Peyer's patch (tissue), 4 donors: ENCODE results near the gene NGDN. TPM values are rescaled to one million over a fixed set of nuclear protein-coding genes. Genes with fewer than 3 reads are reported as not detected.

ENCODE experiments used
- DNase-seq, 3 donors: peaks; one replicate each; pipeline ENCODE4 v3.0.0-alpha.2; 2017 to 2019
- H3K27ac ChIP-seq, 4 donors: fragments of 200-600 bp; sonication (generic); one replicate each; pipeline ENCODE4 v1.5.1; 2016 to 2019
- H3K27me3 ChIP-seq, 2 donors: fragments of 200-600 bp; sonication (generic); one replicate each; pipeline ENCODE4 v1.5.1; 2019
- H3K36me3 ChIP-seq, 3 donors: fragments of 200-600 bp; sonication (generic); one replicate each; pipeline ENCODE4 v1.5.1; 2016 to 2019
- H3K4me1 ChIP-seq, 4 donors: fragments of 200-600 bp; sonication (generic); one replicate each; pipeline ENCODE4 v1.5.1; 2016 to 2019
- H3K4me3 ChIP-seq, 4 donors: fragments of 200-600 bp; sonication (generic); 1 replicate in 3 of 4; 2 replicates in 1 of 4; pipeline ENCODE4 v1.5.1; 2016 to 2019; ENCODE audit warnings: mild to moderate bottlenecking in 1 of 4
- H3K9me3 ChIP-seq, 4 donors: fragments of 200-600 bp; sonication (generic); one replicate each; pipeline ENCODE4 v1.5.1; 2016 to 2019; ENCODE audit warnings: mild to moderate bottlenecking in 1 of 4
- CTCF ChIP-seq, 6 experiments: fragments of 450-650 bp in 4 of 6; fragments of 200-600 bp in 2 of 6; sonication (generic) in 1 of 6; IDR thresholded peaks; one replicate each; pipeline ENCODE4 v1.5.1; 2017 to 2019; ENCODE audit warnings: antibody characterized with exemption in 6 of 6, mild to moderate bottlenecking in 3 of 6, moderate library complexity in 1 of 6
- POLR2A ChIP-seq, 2 donors: fragments of 450-650 bp; IDR thresholded peaks; one replicate each; pipeline ENCODE4 v1.5.1; 2017; ENCODE audit warnings: antibody characterized with exemption in 2 of 2, mild to moderate bottlenecking in 2 of 2, moderate library complexity in 2 of 2
- total RNA-seq, 4 donors: library from RNA; depleted of rRNA; stranded (reverse); fragments of >200 nt; gene quantifications; one replicate each; pipeline ENCODE4 v1.1.0, GENCODE V29; 2016

Gene NGDN
- total RNA-seq, 4 donors from 2014 or later, result 25.5 to 61.9 (median 35.4) TPM

GRCh38 chr14:23443881-23444280, 25.6 kb upstream of the NGDN start:
- Histone ChIP-seq H3K36me3 (no peaks in the 10 kb centered on the region), H3K4me3 (no peak overlapping the region), H3K27ac (no peak overlapping the region), H3K9me3 (no peaks in the 10 kb centered on the region), H3K4me1 (peaks cover 0 to 23% (median 0%) of the 10 kb centered on the region in 4 donors), H3K27me3 (no peaks in the 10 kb centered on the region)
- peak in 1 of 3 donors; percentile 36 for DNase-seq
- TF ChIP-seq CTCF (IDR thresholded peaks at IDR 0.05), result no peak
- TF ChIP-seq POLR2A (IDR thresholded peaks at IDR 0.05), result no peak

GRCh38 chr14:23444314-23444713, 25.2 kb upstream of the NGDN start:
- Histone ChIP-seq H3K27ac (no peak overlapping the region), H3K27me3 (no peaks in the 10 kb centered on the region), H3K4me3 (no peak overlapping the region), H3K4me1 (peaks cover 0 to 23% (median 0%) of the 10 kb centered on the region in 4 donors), H3K9me3 (no peaks in the 10 kb centered on the region), H3K36me3 (no peaks in the 10 kb centered on the region)
- no peak for DNase-seq
- TF ChIP-seq CTCF (IDR thresholded peaks at IDR 0.05) (no peak), POLR2A (IDR thresholded peaks at IDR 0.05) (no peak)

- Histone ChIP-seq H3K4me1 (peaks cover 0 to 23% (median 0%) of the 10 kb centered on the region in 4 donors), H3K9me3 (no peaks in the 10 kb centered on the region), H3K36me3 (no peaks in the 10 kb centered on the region), H3K27ac (no peak overlapping the region), H3K4me3 (no peak overlapping the region), H3K27me3 (no peaks in the 10 kb centered on the region)
- TF ChIP-seq CTCF (IDR thresholded peaks at IDR 0.05) (no peak), POLR2A (IDR thresholded peaks at IDR 0.05) (no peak)
- DNase-seq, result peak in 1 of 3 donors; percentile 13
Observed at GRCh38 chr14:23445773-23446172, 23.7 kb upstream of the NGDN start.

GRCh38 chr14:23446291-23446851, 23.1 kb upstream of the NGDN start:
- peak in 1 of 3 donors; percentile 44 for DNase-seq
- Histone ChIP-seq H3K9me3 (no peaks in the 10 kb centered on the region), H3K4me1 (peaks cover 0 to 23% (median 0%) of the 10 kb centered on the region in 4 donors), H3K27ac (no peak overlapping the region), H3K36me3 (no peaks in the 10 kb centered on the region), H3K4me3 (no peak overlapping the region), H3K27me3 (no peaks in the 10 kb centered on the region)
- no peak for TF ChIP-seq POLR2A (IDR thresholded peaks at IDR 0.05)
- TF ChIP-seq CTCF (IDR thresholded peaks at IDR 0.05), result peak in 2 of 6 experiments; percentile 15 to 25

GRCh38 chr14:23447361-23448350, 21.8 kb upstream of the NGDN start:
- Histone ChIP-seq H3K27me3 (no peaks in the 10 kb centered on the region), H3K4me1 (peaks cover 0 to 23% (median 0%) of the 10 kb centered on the region in 4 donors), H3K9me3 (no peaks in the 10 kb centered on the region), H3K27ac (peak overlapping the region in 3 of 4 donors; percentile 15 to 67 (median 59)), H3K4me3 (no peak overlapping the region), H3K36me3 (no peaks in the 10 kb centered on the region)
- no peak for TF ChIP-seq CTCF (IDR thresholded peaks at IDR 0.05)
- TF ChIP-seq POLR2A (IDR thresholded peaks at IDR 0.05), result no peak
- peak in 2 of 3 donors; percentile 72 to 87 for DNase-seq
